Sigmoid colon (tissue), 7 donors: ENCODE measurements around the gene POLR1B. TPM values are rescaled to one million over a fixed set of nuclear protein-coding genes. Genes with fewer than 3 reads are reported as not detected.

Source experiments
- DNase-seq: peaks from one replicate; pipeline ENCODE4 v3.0.0-alpha.2; 2019
- H3K27ac ChIP-seq, 4 donors: fragments of 200-600 bp; sonication (generic); one replicate each; pipeline ENCODE4 v1.5.1; 2016 to 2019; ENCODE audit warnings: mild to moderate bottlenecking in 1 of 4
- H3K27me3 ChIP-seq, 3 donors: fragments of 200-600 bp; sonication (generic); one replicate each; pipeline ENCODE4 v1.5.1; 2019; ENCODE audit warnings: mild to moderate bottlenecking in 1 of 3
- H3K36me3 ChIP-seq, 4 donors: fragments of 200-600 bp; sonication (generic); one replicate each; pipeline ENCODE4 v1.5.1; 2016 to 2019
- H3K4me1 ChIP-seq, 4 donors: fragments of 200-600 bp; sonication (generic); one replicate each; pipeline ENCODE4 v1.5.1; 2017 to 2019
- H3K4me3 ChIP-seq, 4 donors: fragments of 200-600 bp; sonication (generic); one replicate each; pipeline ENCODE4 v1.5.1; 2017 to 2019; ENCODE audit warnings: mild to moderate bottlenecking in 2 of 4, moderate library complexity in 1 of 4
- H3K9me3 ChIP-seq, 4 donors: fragments of 200-600 bp in 3 of 4; sonication (generic) in 3 of 4; one replicate each; pipeline versions ENCODE4 v1.5.1 to v1.6.1; 2013 to 2019
- EP300 ChIP-seq, 4 donors: sonication (generic); formaldehyde crosslinking; IDR thresholded peaks; one replicate each; pipeline ENCODE4 v1.6.1; 2017; ENCODE audit warnings: antibody characterized with exemption in 4 of 4
- POLR2A ChIP-seq, 2 donors: fragments of 450-650 bp; IDR thresholded peaks; one replicate each; pipeline ENCODE4 v1.6.1; 2016; ENCODE audit warnings: antibody characterized with exemption in 2 of 2, mild to moderate bottlenecking in 2 of 2, moderate library complexity in 2 of 2
- POLR2AphosphoS5 ChIP-seq, 4 donors: sonication (generic); formaldehyde crosslinking; IDR thresholded peaks; one replicate each; pipeline ENCODE4 v1.6.1; 2017; ENCODE audit warnings: antibody characterized with exemption in 4 of 4
- WGBS, 2 donors: extraction: QIAGEN DNeasy Blood & Tissue Kit; methylation state at CpG; one replicate each; pipeline ENCODE4 v1.1.7; 2013; 5-methylcytosine and 5-hydroxymethylcytosine counted together
- intact Hi-C: fragments of 100-400 bp; cut with DNase I; formaldehyde crosslinking; loops from one replicate; pipeline ENCODE4 v1.15.1; 2023
- polyA plus RNA-seq, 3 donors: library from polyadenylated mRNA; stranded (reverse); fragments of 200-250 nt; gene quantifications; one replicate each; pipeline ENCODE4 v1.2.3, GENCODE V29; 2013
- total RNA-seq, 4 donors: library from RNA; depleted of rRNA; stranded (reverse); fragments of >200 nt; gene quantifications; one replicate each; pipeline ENCODE4 v1.1.0, GENCODE V29; 2016
- TF ChIP-seq, protein P1 (sequence below), 4 experiments: fragments of 450-650 bp in 3 of 4; fragments of 200-600 bp in 1 of 4; IDR thresholded peaks; one replicate each; pipeline ENCODE4 v1.5.1; 2016 to 2019; ENCODE audit warnings: antibody characterized with exemption in 4 of 4, mild to moderate bottlenecking in 3 of 4, moderate library complexity in 2 of 4
- donor health status: healthy with polysubstance abuse.
- donor health status: Bipolar disorder and iron deficiency.
- donor health status: healthy.

Gene POLR1B
- total and polyA plus RNA-seq, 7 donors: 3.6 to 8.9 (median 7.8) TPM

DNA sequence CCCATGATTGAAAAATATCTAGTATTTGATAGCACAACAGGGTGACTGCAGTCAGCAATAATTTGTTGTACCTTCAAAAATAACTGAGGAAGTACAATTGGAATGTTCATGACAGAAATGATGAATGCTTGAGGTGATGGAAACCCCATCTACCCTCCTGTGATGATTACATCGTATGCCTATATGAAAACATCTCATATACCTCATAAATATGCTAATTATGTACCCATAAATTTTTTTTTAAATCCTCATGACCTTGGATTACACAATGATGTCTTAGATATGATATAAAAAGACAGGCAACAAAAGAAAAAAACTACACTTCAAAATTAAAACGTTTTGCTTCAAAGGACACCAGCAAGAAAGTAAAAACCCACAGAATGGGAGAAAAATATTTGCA lies 1.4 kb upstream of the POLR1B start:
- TF ChIP-seq EP300 (IDR thresholded peaks at IDR 0.05): no peak
- TF ChIP-seq, protein P1, sequence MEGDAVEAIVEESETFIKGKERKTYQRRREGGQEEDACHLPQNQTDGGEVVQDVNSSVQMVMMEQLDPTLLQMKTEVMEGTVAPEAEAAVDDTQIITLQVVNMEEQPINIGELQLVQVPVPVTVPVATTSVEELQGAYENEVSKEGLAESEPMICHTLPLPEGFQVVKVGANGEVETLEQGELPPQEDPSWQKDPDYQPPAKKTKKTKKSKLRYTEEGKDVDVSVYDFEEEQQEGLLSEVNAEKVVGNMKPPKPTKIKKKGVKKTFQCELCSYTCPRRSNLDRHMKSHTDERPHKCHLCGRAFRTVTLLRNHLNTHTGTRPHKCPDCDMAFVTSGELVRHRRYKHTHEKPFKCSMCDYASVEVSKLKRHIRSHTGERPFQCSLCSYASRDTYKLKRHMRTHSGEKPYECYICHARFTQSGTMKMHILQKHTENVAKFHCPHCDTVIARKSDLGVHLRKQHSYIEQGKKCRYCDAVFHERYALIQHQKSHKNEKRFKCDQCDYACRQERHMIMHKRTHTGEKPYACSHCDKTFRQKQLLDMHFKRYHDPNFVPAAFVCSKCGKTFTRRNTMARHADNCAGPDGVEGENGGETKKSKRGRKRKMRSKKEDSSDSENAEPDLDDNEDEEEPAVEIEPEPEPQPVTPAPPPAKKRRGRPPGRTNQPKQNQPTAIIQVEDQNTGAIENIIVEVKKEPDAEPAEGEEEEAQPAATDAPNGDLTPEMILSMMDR (IDR thresholded peaks at IDR 0.05): no peak
- TF ChIP-seq POLR2AphosphoS5 (IDR thresholded peaks at IDR 0.05): no peak
- no peak for TF ChIP-seq POLR2A (IDR thresholded peaks at IDR 0.05)
- Histone ChIP-seq H3K27ac (peak overlapping the region in 2 of 4 donors; percentile 88 to 93), H3K4me1 (peaks cover 0 to 21% (median 16%) of the 10 kb centered on the region in 4 donors), H3K27me3 (no peaks in the 10 kb centered on the region), H3K36me3 (peaks cover 0 to 4% (median 0%) of the 10 kb centered on the region in 4 donors), H3K4me3 (no peak overlapping the region), H3K9me3 (no peaks in the 10 kb centered on the region)
- DNase-seq: no peak
- intact Hi-C loops: no loop called here
- 24 to 27% methylated on average over 2 of the region's 2 CpGs for WGBS, 2 donors

DNA sequence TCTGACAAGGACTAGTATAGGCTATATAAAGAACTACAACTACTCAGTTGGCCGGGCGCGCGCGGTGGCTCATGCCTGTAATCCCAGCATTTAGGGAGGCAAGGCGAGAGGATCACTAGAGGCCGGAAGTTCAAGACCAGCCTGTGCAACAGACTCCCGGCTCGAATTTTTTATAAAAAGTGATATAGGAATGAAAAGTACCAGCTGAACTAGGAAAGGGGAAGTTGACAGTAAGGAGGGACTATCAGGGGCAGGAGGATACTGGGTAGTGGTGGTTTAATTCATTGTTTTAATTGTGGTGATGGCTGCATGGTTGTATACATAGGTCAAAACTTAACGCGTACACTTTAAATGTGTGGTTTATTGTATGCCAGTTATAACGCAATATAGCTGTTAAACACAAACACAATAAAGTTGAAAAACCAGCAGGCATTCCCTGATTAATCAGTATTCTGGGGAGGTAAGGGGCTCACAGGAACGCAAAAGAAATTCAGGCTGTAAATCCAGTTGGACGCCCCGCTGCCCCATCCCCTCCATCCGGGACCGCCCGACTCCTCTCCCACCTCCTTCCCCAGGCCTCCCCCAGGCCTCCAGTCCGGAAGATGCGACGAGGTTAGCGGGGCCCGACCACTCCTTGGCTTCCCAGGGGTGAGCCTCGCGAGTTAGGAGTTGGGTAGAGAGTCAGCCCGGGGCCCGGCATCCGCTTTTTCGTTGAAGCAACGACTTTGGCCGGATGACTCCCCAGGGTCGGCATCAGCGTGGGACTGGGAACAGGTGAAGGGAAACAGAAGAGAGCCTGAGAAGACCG lies 746 bp upstream of the POLR1B start:
- peak overlapping the region; percentile 61 to 96 (median 87) for H3K4me3 ChIP-seq
- TF ChIP-seq POLR2AphosphoS5 (IDR thresholded peaks at IDR 0.05): peak in 2 of 4 donors; percentile 19 to 32
- TF ChIP-seq EP300 (IDR thresholded peaks at IDR 0.05): no peak
- TF ChIP-seq, protein P1 (IDR thresholded peaks at IDR 0.05): no peak
- peak; percentile 19 to 24 for TF ChIP-seq POLR2A (IDR thresholded peaks at IDR 0.05)
- 12 to 18% methylated on average over 34 of the region's 34 CpGs for WGBS, 2 donors
- peak overlapping the region; percentile 88 to 93 (median 90) for H3K27ac ChIP-seq
- peaks cover 0 to 8% (median 0%) of the 10 kb centered on the region in 4 donors for H3K36me3 ChIP-seq
- no peaks in the 10 kb centered on the region for H3K9me3 ChIP-seq
- intact Hi-C loops: loop anchor here (1.0 kb wide), 2 partner anchors 42 to 59 kb away; partner anchors contain the start of gene TTL
- peak; percentile 80 for DNase-seq
- no peaks in the 10 kb centered on the region for H3K27me3 ChIP-seq
- H3K4me1 ChIP-seq: peaks cover 0 to 21% (median 16%) of the 10 kb centered on the region in 4 donors

DNA sequence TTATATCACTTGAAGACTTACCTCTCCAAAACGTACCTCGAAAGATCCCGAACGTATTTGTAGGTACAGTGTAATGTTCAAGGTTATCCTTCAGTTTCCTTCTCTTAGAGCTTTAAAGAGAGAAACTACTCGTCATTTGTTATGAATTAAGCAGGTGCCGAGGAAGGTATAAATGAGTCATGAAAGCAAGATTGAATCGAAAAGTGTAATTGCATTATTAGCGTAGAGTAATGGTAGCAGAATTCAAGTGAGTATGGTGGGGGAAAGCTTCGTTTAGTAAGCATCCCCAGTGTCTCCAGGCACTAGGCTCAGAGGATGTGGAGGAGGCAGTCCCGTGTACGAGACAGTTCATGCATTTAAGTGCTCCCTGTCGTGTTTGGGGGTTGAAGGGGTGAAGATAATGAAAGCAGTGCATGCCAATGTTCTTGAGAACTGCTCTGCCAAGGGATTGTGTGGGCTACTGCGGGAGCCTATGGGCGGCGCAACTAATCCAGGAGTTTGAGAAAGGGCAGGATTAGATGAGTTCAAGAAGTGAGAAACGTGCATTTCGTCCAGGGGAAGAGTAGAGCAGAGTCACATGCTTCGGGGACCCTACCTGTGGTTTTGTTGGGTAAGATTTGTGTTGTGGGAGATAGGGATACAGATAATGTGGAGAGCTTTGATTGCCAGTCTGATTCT lies 858 bp downstream of the POLR1B start:
- DNase-seq: no peak
- 1 to 4% methylated on average over 18 of the region's 18 CpGs for WGBS, 2 donors
- intact Hi-C loops: loop anchor here (1.0 kb wide), 2 partner anchors 40 to 61 kb away; partner anchors contain the start of gene TTL
- Histone ChIP-seq H3K27ac (peak overlapping the region in 1 of 4 donors; percentile 93), H3K27me3 (no peaks in the 10 kb centered on the region), H3K36me3 (peaks cover 0 to 23% (median 4%) of the 10 kb centered on the region in 4 donors), H3K4me3 (peak overlapping the region; percentile 61 to 96 (median 87)), H3K4me1 (peaks cover 0 to 21% (median 16%) of the 10 kb centered on the region in 4 donors), H3K9me3 (no peaks in the 10 kb centered on the region)
- TF ChIP-seq EP300 (IDR thresholded peaks at IDR 0.05) (no peak), POLR2A (IDR thresholded peaks at IDR 0.05) (no peak), POLR2AphosphoS5 (IDR thresholded peaks at IDR 0.05) (no peak)
- TF ChIP-seq, protein P1 (IDR thresholded peaks at IDR 0.05): no peak

DNA sequence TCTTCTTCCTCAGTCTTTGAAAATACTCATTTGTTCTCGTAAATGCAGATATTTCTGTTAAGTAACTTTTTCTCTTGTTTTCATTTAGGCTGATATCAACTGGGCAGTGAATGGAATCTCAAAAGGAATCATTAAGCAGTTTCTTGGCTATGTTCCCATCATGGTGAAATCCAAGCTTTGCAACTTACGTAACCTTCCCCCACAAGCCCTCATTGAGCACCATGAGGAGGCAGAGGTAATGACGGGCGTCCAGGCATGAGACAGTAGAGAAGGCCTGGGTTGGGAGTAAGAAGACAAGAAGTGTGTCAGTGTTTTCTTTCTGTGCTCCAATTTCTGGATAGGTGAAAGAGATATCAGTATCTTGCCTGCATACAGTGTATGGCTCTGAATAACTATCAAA lies 5.1 kb downstream of the POLR1B start:
- H3K27me3 ChIP-seq: no peaks in the 10 kb centered on the region
- peaks cover 0 to 64% (median 26%) of the 10 kb centered on the region in 4 donors for H3K36me3 ChIP-seq
- no peak overlapping the region for H3K27ac ChIP-seq
- intact Hi-C loops: no loop called here
- no peak for DNase-seq
- H3K4me1 ChIP-seq: peaks cover 0 to 15% (median 13%) of the 10 kb centered on the region in 4 donors
- no peak for TF ChIP-seq POLR2AphosphoS5 (IDR thresholded peaks at IDR 0.05)
- no peak for TF ChIP-seq EP300 (IDR thresholded peaks at IDR 0.05)
- TF ChIP-seq POLR2A (IDR thresholded peaks at IDR 0.05): no peak
- TF ChIP-seq, protein P1 (IDR thresholded peaks at IDR 0.05): no peak
- H3K9me3 ChIP-seq: no peaks in the 10 kb centered on the region
- no peak overlapping the region for H3K4me3 ChIP-seq
- WGBS, 2 donors: 91 to 95% methylated on average over 4 of the region's 4 CpGs
